Stimulated activated CD4-positive, alpha-beta T cell treated with anti-CD3 and anti-CD28 coated beads, Interleukin-12 subunit alpha, Interleukin-12 subunit beta, amount 100 ng/mL, for 24 hours (primary cell): Measurements from ENCODE around the gene PPFIA4.

Experiments used
- DNase-seq, 2 experiments: peaks; one replicate each; pipeline ENCODE4 v3.0.0-alpha.2; 2020; ENCODE audit warnings: low read depth in 2 of 2

Gene PPFIA4

DNA sequence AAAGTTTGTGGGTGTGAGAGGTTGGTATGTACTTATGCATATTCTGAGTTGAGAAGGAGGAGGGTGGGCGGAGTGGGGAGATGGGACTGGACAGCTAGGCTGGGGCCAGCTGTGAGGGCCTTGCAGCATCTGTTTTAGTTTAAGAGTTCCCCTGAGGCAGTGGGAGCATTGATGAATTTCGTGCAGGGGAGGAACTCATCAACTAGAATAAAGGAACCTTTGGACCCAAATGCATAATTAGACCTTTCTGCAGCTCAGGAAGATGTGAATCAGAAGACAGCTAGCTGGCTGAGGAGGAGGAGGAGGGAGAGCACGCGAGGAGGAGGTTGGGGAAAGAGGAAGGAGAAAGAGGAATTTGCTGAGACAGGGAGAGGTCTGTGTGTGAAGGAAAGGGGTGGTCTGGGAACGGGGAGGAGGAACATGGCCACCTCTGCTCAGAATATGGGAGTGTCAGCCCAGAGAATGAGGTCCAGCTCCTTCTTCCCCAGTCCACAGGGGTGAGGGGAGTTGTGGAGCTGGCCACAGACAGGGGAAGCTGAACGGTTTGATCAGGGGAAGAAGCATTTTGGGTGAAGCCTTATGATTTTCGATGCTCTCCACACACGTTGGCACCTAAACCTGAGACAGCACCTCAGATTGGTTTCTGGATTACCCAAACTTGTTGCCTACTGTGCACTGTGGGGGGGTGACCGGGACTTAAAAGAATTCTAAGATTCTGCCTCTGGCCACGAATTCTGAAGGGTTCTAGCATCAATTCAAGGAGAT, 31.8 kb downstream of the PPFIA4 start:
- no peak for DNase-seq

DNA sequence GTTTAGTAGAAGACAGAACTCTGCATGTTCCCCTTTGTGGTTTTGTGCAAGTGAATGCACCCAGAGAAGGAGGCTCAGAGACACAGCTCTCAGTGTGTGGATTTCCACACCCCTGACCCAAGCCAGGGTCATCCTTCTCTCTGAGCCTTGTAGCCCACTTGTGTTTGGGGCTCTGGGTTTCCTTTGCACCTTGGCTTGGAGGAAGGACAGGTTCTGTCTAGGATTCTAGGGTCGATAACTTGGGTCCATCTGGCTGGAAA, 32.3 kb downstream of the PPFIA4 start:
- DNase-seq: no peak

DNA sequence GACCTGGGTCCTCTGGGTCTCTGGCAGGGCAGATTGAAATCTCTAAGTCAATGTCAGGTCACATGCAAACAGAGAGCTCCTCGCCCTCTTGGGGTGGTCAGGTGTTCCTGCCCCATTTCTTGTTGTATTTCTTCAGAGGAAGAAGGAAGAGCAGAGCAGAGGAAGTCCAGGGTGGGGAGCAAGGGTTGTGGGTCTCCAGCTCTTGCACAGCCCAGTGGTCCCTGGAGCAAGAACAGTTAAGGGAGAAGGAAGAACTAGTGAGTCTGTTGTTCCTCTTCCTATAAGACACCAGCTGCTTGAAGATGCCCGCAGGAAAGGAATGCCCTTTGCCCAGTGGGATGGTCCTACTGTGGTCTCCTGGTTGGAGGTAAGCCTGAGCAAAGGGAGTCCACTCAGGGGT, 33.2 kb downstream of the PPFIA4 start:
- DNase-seq: no peak

DNA sequence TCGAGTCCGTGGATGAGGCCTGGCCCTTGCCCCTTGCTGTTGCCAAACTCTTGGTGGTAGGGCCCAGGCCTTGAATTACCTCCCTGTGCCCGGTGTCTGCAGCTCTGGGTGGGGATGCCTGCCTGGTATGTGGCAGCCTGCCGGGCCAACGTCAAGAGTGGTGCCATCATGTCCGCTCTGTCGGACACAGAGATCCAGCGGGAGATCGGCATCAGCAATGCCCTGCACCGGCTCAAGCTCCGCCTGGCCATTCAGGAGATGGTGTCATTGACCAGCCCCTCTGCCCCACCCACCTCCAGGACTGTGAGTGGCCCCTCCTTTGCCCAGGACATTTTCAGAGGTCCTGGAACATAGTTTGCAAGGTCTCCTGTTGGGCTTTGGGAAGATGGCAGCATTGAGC, 33.8 kb downstream of the PPFIA4 start:
- no peak for DNase-seq

DNA sequence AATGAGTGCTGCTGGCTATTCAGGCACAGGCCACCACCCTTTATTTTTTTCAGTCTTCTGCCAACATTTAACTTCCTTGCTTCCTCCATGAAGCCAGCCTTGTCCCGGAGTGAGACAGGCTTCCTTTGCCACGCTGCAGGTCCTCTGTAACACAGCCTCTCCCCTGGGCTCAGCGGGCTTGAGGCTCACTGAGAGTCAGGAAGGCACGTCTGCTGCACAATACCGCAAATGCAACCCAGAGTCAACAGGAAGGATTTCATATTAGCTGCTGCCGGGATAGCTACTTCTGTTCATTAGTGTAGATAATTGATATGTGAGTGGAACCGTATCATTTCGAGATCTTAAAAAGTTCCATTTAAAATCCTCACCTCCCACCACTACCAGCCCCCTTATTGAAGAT, 37.0 kb downstream of the PPFIA4 start:
- DNase-seq: no peak

DNA sequence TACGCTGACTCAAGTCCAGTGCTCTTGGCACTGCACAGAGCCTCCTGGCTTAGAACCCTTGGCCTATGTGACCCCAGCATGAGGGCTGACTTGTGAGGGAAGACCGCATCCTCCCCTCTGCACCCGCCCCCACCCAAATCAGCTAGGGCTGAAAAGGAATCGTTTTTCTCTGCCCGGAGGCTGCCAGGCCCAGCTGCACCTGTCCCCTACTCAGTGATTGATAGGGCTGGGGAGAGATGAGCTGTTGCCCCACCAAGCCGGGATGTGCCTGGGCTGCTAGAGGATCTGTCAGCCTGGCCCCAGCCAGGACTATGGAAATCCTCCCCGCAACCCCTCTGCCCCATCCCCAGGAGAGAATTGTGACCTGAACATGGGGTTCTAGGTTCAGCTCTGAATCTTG, 38.9 kb downstream of the PPFIA4 start:
- no peak for DNase-seq

DNA sequence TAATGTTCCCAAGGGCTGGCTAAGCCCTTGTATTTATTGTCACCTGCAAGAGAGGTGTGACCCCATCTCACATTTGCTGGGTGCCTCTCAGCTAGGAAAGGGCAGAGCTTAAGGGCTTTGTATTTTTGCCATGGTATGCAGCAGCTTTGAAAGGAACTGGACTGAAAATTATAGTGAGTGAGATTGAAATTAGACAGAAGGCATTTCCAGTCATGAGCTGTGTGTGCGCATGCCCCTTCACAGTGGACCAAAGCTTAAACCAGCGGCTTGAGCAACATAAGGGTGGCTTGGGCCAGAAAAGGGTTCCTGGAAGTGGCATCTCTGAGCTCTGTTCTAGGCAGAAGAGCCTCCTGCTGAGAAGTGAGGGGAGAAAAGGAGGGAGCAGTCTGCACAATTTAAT, 39.7 kb downstream of the PPFIA4 start:
- no peak for DNase-seq

DNA sequence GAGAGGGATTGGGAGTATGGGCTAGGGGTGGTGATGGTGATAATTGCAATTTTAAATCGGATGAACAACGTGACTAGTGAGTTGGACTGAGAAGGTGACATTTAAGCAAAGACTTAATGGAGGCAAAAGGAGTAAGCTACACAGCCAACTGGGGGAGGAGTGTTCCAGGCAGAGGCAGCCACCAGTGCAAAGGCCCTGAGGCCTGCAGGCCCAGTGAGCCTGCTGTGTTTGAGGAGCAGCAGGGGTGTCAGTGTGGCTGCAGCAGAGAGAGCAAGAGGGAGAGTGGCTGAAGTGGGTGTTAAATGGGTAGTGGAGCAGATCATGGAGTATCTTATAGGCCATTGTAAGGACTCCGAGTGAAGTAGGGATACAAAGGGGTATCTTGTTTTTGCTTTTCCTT, 40.7 kb downstream of the PPFIA4 start:
- DNase-seq: no peak

DNA sequence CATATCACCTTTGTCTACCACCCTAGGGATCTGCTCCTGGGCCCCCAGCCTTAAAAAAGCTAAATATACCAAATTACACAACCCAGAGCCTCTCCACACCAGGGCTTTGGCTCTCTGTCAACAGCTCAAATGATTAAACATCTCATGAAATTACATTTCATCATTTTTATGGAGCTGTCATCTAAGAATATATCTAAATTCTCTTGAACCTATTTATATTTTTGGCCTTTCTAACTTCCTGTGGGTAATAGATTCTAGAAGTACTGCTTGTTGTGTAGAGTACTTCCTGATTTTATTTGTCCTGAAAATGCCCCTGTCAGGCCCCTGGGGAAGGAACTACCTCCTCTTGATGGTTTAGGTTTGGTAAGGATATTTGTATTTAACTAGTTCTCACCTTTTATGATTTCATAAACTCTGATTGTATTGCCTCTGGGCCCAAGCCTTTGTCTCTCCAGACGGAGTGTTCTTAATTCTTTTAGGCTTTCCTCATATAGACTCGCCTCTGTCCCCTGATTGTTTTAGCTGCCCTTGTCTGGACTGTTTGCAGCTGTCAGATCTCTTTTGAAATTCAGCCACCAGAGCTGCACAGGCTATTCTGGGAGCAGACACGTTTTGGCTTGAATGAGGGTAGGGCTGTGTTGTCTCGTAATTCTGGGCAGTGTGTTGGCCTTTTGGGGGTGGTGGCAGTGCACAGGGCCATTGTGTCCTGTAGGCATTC, 42.9 kb downstream of the PPFIA4 start:
- DNase-seq: no peak

DNA sequence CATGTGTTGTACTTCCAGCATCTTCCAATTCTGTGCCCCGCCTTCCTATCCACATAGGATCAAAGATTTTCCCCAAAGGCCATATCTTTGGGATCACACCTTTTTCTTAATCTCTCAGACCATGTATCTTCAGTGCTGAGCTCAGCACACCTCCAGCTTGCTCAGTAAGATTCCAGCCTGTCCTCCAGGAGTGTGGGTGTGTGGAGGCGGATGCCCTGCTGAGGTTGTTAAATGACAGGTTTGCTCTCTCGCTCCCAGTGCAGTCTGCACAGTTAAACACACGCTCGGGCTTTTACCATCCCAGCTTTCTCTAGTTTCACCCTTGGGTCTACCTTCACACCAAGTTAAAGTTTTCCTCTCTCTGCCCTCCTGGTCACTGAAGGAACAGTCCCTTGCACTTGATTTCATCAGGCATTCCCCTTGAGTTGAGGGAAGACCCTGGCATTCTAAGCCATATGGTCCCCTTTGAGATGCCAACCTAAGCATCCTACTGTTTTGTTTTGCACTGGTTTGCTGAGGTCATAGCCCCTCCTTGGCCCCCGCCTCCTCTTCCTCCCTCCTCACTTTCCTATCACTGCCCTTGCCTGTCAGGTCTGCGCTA, 45.8 kb downstream of the PPFIA4 start:
- no peak for DNase-seq

DNA sequence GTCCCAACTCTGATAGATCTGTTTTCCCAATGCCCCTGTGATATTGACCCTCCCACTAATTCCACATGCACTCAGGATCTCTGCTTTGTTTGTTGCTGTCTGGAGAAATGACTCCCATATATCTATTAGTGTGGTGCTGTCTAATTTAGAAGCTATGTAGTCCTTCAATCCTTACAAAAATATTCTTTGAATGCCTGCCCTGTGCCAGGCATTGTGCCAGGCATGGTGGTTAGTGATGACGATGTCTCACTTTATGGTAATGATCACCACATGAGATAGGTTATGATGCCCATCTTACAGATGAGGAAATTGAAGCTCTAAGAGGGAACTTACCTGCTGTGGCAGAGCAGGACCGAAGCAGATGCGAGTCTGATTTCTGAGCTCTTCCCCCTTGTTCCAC, 46.6 kb downstream of the PPFIA4 start:
- DNase-seq: no peak

DNA sequence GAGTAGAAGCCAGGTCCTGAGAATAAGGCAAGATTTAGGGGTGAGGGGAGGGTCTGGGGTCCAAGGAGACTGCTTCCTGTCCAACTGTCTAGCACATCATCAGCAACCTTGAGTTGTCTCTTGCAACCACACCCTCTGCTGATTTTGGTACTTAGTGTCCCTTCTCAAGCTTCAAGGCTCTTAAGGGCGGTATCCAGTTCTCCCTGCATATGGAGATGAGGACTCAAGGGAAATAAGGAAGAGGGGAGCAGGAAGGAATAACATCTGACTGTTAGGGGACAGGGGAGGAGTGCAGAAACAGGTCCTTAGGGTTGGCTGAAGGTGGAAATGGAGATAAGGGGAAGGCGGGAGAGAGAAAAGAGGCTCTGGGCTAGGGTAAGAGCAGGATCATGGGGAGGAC, 47.2 kb downstream of the PPFIA4 start:
- DNase-seq: no peak

DNA sequence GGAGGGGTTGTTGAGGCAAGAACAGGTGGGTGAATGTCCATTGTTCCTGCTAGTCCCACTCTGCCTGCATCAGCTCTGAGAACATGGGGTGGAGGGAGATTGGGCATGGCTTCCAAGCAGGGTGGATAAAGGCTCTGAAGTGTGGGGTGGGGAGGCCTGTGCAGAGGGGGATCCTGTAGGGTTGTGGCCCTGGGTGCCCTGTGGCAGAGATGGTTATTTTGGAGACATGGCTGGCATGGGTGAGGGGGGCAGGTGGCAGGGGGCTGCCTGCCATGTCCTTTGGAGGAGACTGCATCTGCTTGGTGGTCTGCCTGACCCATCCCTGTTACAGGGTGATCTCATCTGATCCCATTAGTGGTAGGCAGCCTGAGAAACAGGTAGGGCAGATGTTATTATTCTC, 48.3 kb downstream of the PPFIA4 start:
- no peak for DNase-seq

DNA sequence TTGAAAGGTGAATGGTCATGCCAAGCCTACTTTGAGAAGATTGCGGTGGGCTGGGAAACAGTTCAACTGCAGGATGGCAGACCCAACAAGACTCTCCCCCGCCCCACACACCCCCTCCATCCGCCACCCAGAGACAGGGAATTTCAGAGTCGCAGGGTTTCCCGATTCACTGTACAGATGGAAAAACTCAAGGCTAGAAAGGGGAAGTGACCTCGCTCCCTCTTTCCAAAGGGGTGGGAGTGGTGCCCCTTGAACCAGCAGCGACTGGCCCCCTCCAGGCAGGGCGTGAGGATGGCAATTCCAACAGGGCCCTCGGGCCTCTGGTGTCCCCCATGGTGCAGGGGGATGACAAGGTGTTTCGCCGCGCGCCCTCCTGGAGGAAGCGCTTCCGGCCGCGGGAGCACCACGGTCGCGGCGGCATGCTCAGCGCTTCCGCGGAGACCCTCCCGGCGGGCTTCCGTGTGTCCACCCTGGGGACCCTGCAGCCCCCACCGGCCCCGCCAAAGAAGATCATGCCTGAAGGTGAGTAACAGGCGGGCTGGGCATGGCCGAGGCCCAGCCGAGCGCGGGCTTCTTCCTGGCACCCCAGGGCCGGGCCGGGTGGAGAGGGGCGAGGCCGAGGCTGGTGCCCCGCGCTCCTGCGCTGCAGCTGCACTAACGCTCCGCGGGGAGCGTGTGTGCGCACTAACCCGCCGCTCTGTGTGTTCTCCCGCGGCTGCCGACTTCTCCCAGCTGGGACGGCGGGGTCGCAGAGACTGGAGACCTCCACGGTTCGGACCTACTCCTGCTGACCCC, 49.1 kb downstream of the PPFIA4 start:
- DNase-seq: no peak

DNA sequence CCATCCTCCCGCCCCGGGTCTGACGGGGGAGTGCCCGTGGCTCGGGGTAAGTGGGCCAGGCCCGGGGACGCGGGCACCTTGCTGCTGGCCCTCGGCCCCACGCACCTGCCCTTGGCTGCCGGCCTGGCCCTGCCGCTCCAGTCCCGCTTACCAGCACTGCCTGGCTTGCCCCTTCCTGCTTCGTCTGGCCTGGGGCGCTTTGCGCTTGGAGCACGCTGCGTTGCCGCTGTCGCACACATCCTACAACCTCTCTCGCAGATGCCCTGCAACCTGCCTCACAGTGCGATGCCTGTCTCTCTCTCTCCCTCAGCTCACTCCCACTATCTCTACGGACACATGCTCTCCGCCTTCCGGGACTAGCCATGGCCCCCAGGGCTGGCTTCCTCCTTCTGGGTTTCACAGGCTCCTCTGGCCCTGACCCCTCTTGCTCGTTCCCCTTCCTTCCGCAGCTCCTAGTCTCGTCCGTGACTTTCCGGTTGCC, 49.8 kb downstream of the PPFIA4 start:
- DNase-seq: no peak

DNA sequence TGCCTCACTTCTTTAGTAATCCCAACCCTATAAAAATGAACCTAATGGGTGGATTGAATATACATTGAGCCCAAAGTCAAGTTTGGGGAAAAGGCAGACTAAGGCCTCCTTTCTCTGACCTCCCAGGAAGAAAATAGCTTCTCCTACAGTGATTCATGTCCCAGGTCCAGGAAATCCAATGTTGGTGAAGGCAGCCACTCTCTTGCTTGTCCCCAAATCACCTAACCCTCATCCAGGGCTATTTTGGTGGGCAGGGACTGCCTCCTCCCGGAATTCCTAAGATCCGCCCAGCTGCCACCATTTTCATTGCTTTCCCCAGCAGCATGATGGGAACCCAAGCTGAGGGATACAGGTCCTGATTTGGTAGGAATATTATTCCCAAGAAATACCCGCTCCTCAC, 51.1 kb downstream of the PPFIA4 start:
- DNase-seq: no peak

DNA sequence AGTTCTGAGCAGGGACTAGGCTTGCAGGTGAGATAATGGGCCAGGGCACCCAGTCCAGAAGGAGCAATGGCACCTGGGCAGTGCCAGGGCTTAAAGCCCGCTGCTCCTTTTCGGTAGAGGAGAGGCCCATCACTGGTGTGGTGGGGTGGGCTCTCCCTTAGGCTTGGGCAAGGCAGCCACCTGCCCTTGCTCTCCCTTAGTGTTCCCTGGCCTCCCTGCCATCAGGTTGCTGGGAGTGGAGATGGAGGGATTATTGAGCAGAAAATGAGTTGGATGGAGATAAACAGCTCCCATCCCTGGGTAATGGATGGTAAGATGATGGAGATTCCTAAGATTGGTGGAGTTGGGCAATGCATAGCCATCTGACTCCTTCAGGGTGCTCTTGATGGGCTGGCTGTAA, 51.7 kb downstream of the PPFIA4 start:
- DNase-seq: no peak

DNA sequence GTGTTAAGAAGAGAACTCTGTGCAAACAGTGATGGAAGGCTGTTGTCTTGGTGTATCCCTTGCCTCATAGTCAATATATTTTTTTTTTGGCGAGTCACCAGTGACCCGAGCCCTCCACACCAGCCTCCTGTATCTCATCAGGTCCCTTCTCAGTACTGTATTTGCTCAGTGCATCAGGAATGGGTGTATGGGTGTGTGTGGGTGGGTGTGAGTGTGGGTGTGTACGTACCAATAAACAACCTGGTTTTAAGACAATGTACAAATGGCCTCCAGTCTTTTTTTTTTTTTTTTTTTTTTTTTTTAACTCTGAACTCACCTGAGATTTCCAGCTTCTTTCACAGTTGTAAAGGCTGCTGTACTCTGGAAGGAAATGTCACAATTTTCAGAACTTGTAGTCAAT, 52.2 kb downstream of the PPFIA4 start:
- DNase-seq: no peak

DNA sequence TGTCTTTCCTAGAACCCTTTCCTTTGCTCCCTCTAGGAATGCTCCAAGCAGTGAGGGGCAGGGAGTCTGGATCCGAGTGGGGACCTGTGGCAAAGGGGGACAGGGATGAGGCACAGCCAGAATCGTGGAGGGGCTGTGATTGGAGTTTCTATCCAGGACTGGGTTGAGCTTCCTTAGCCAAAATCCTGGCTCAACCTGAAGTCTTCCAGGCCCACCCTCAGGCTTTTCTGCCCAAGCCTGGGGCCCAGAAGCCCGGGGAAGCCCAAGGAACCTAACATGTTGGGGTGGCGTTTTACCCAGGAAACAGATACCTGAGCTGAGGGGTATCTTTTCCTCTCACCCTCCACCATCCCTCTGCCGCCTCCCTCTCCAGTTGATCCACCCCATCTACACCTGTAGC, 54.2 kb downstream of the PPFIA4 start:
- DNase-seq: no peak

DNA sequence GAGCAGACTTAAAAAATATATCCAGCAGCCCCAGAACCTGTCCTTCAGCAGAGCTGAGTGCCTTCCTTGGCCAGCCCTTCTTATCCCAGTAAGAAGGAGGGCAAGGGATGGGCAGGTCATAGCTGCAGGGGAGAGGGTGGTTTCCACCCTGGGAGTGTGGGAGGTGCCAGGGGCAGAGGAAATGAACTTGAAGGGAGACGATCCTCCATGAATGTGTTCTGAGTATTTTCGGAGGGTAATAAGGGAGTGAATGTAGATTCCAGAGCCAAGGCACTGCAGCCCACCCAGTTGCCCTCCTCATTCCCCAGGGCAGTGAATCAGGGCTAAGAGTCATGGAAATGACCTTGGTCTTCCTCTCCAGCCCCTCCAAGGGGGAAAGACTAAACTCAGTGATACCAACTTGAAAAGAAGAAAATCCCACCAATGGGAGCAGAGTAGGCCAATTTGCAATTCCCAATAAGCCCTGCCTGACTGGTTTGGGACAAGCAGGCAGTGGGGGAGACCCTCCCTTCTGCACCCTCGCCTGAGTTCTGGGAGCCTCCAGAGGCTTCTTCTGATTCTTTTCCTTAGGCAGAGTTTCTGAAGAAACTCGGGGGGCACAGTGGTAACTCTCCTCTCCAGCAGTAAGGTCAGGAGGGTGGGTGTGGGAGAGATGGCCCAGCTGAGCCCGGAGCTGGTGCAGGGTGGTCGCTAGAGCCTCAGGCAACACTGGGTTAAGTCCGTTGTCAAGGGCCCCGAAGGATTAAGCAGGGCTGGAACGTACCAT, 55.4 kb downstream of the PPFIA4 start:
- no peak for DNase-seq

DNA sequence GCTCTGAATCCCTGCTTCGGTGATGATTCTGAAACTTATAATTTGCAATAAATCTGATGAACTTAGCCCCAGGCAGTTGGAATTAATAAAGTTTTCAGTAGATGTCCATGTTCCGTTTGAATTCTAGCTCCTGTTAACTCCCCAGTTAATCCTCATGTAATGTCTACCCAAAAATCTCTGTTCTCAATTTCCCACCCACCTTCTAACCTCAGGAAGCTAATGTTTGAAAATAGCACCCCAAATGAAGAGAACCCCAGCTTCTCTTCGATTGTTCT, 55.9 kb downstream of the PPFIA4 start:
- no peak for DNase-seq
